22Rv1 (cell line): ENCODE measurements around the gene UNK.

Experiments
- CTCF ChIP-seq: fragments of 450-650 bp; IDR thresholded peaks from 2 replicates; pipeline ENCODE4 v1.5.1; 2017; ENCODE audit warnings: mild to moderate bottlenecking
- ZFX ChIP-seq: fragments of 450-650 bp; IDR thresholded peaks from 2 replicates; pipeline ENCODE4 v1.6.1; 2017; ENCODE audit warnings: antibody characterized with exemption, borderline replicate concordance

GRCh38 chr17:75740215-75740614, 44.4 kb upstream of the UNK start:
- TF ChIP-seq CTCF: no peak
- no peak for TF ChIP-seq ZFX
